MM.1S (cell line): ENCODE results near the gene COQ9.

ENCODE experiments used
- DNase-seq: peaks from one replicate; pipeline ENCODE4 v3.0.0-alpha.2; 2015
- H2AFZ ChIP-seq: fragments of 300-600 bp; sonication (generic); 2 replicates; pipeline ENCODE4 v1.6.0; 2016; ENCODE audit warnings: antibody characterized with exemption, low read length
- H3F3A ChIP-seq: fragments of 300-600 bp; sonication (generic); 2 replicates; pipeline ENCODE4 v1.6.1; 2016; ENCODE audit warnings: mild to moderate bottlenecking, antibody characterized with exemption, low read length, moderate library complexity, mixed read lengths; ENCODE audit not compliant: insufficient read depth
- H3K27ac ChIP-seq: fragments of 300-600 bp; sonication (generic); 2 replicates; pipeline ENCODE4 v1.5.1; 2016; ENCODE audit warnings: mild to moderate bottlenecking, low read length
- H3K27me3 ChIP-seq: fragments of 300-600 bp; sonication (generic); replicated peaks from 2 replicates; pipeline ENCODE4 v1.6.0; 2016; ENCODE audit warnings: low read length; ENCODE audit not compliant: insufficient read depth
- H3K36me3 ChIP-seq: fragments of 300-600 bp; sonication (generic); replicated peaks from 2 replicates; pipeline ENCODE4 v1.6.1; 2016; ENCODE audit warnings: mild to moderate bottlenecking, low read length, mixed read lengths; ENCODE audit not compliant: insufficient read depth
- H3K4me1 ChIP-seq: fragments of 300-600 bp; sonication (generic); 2 replicates; pipeline ENCODE4 v1.6.1; 2016; ENCODE audit warnings: low read length, mixed read lengths
- H3K4me2 ChIP-seq: fragments of 300-600 bp; sonication (generic); 2 replicates; pipeline ENCODE4 v1.6.0; 2016; ENCODE audit warnings: low read depth, low read length
- H3K4me3 ChIP-seq: fragments of 300-600 bp; sonication (generic); 2 replicates; pipeline ENCODE4 v1.5.1; 2016; ENCODE audit warnings: low read length, mixed read lengths
- H3K79me2 ChIP-seq: fragments of 300-600 bp; sonication (generic); 2 replicates; pipeline ENCODE4 v1.6.1; 2016; ENCODE audit warnings: mixed run types, low read length, mixed read lengths
- H3K9ac ChIP-seq: fragments of 300-600 bp; sonication (generic); 2 replicates; pipeline ENCODE4 v1.6.1; 2016; ENCODE audit warnings: low read length, mixed read lengths
- H3K9me2 ChIP-seq: fragments of 300-600 bp; sonication (generic); replicated peaks from 2 replicates; pipeline ENCODE4 v1.6.1; 2016; ENCODE audit warnings: mild to moderate bottlenecking, low read length, mixed read lengths; ENCODE audit not compliant: insufficient read depth
- H3K9me3 ChIP-seq: fragments of 300-600 bp; sonication (generic); replicated peaks from 2 replicates; pipeline ENCODE4 v1.6.1; 2016; ENCODE audit warnings: mild to moderate bottlenecking, low read length, mixed read lengths; ENCODE audit not compliant: insufficient read depth
- H4K20me1 ChIP-seq: fragments of 300-600 bp; sonication (generic); 2 replicates; pipeline ENCODE4 v1.6.1; 2016; ENCODE audit warnings: mild to moderate bottlenecking, low read length, moderate library complexity, mixed read lengths; ENCODE audit not compliant: insufficient read depth
- CTCF ChIP-seq: fragments of 300-600 bp; sonication (generic); IDR thresholded peaks from 2 replicates; pipeline ENCODE4 v1.5.1; 2016; ENCODE audit warnings: antibody characterized with exemption, low read length, mixed read lengths
- EZH2 ChIP-seq: fragments of 300-600 bp; sonication (generic); optimal IDR thresholded peaks from 2 replicates; pipeline ENCODE3; 2017; ENCODE audit warnings: low read depth, mild to moderate bottlenecking, antibody characterized with exemption, low read length, mixed read lengths
- EZH2phosphoT487 ChIP-seq: fragments of 300-600 bp; sonication (generic); IDR thresholded peaks from 2 replicates; pipeline ENCODE4 v1.6.1; 2018; ENCODE audit warnings: antibody characterized with exemption, low read length

COQ9 gene

GRCh38 chr16:57403965-57404817, 43.1 kb upstream of the COQ9 start, which contains the start of gene CCL17:
Gene CCL17, plus strand, starts transcription at chr16:57404767. Its CDS starts 9,166 bp downstream, at chr16:57413933.
- no peaks in the 10 kb centered on the region for H3K4me1 ChIP-seq
- no peak for TF ChIP-seq EZH2
- no peak for TF ChIP-seq CTCF
- H4K20me1 ChIP-seq: no peaks in the 10 kb centered on the region
- H3K27me3 ChIP-seq: peaks cover 16% of the 10 kb centered on the region; the same call in 1 of the 2 replicates
- no peaks in the 10 kb centered on the region for H3K9me2 ChIP-seq
- no peak within 1 kb of the TSS for H3K4me3 ChIP-seq
- no peak within 1 kb of the TSS for H3K4me2 ChIP-seq
- H3K79me2 ChIP-seq: no peaks in the 10 kb centered on the region
- DNase-seq: no peak
- no peak within 1 kb of the TSS for H2AFZ ChIP-seq
- H3K27ac ChIP-seq: no peak within 1 kb of the TSS
- H3K36me3 ChIP-seq: no peaks in the 10 kb centered on the region
- H3K9ac ChIP-seq: no peak within 1 kb of the TSS
- no peaks in the 10 kb centered on the region for H3F3A ChIP-seq
- H3K9me3 ChIP-seq: no peaks in the 10 kb centered on the region

- TF ChIP-seq CTCF: no peak
- TF ChIP-seq EZH2: no peak
- no peak for TF ChIP-seq EZH2phosphoT487
- Histone ChIP-seq H3F3A (no peaks in the 10 kb centered on the region), H3K27me3 (peaks cover 16% of the 10 kb centered on the region; the same call in 1 of the 2 replicates), H3K9ac (no peak overlapping the region), H3K4me3 (no peak overlapping the region), H3K4me1 (no peaks in the 10 kb centered on the region), H3K36me3 (no peaks in the 10 kb centered on the region), H3K4me2 (no peak overlapping the region), H3K9me3 (no peaks in the 10 kb centered on the region), H4K20me1 (no peaks in the 10 kb centered on the region), H2AFZ (no peak overlapping the region), H3K9me2 (no peaks in the 10 kb centered on the region), H3K27ac (no peak overlapping the region), H3K79me2 (no peaks in the 10 kb centered on the region)
- no peak for DNase-seq
Observed at GRCh38 chr16:57405097-57405496, 42.2 kb upstream of the COQ9 start.

GRCh38 chr16:57406881-57407280, 40.4 kb upstream of the COQ9 start:
- H3F3A ChIP-seq: no peaks in the 10 kb centered on the region
- H2AFZ ChIP-seq: no peak overlapping the region
- H3K4me1 ChIP-seq: no peaks in the 10 kb centered on the region
- H3K9me2 ChIP-seq: no peaks in the 10 kb centered on the region
- no peak overlapping the region for H3K4me2 ChIP-seq
- TF ChIP-seq EZH2phosphoT487 (no peak), CTCF (no peak), EZH2 (no peak)
- no peaks in the 10 kb centered on the region for H3K36me3 ChIP-seq
- H3K79me2 ChIP-seq: no peaks in the 10 kb centered on the region
- H3K9me3 ChIP-seq: no peaks in the 10 kb centered on the region
- no peak overlapping the region for H3K9ac ChIP-seq
- H3K27me3 ChIP-seq: peaks cover 16% of the 10 kb centered on the region; the same call in 1 of the 2 replicates
- DNase-seq: no peak
- H4K20me1 ChIP-seq: no peaks in the 10 kb centered on the region
- H3K27ac ChIP-seq: no peak overlapping the region
- H3K4me3 ChIP-seq: no peak overlapping the region
